Natural killer cell (primary cell): ENCODE results near the gene CEACAM19. TPM values are rescaled to one million over a fixed set of nuclear protein-coding genes. Genes with fewer than 3 reads are reported as not detected.

ENCODE experiments used
- ATAC-seq, 3 donors: fragments of 150-1000 bp in 2 of 3; fragments of 200-7000 bp in 1 of 3; cut with Tn5 transposase; 1 replicate in 1 of 3; 2 replicates in 2 of 3; pipeline ENCODE4 v1.10.0; 2021; ENCODE audit warnings: mild to moderate bottlenecking in 2 of 3, moderate library complexity in 2 of 3
- DNase-seq, 2 donors: peaks; one replicate each; pipeline versions ENCODE4 v3.0.0 to v3.0.0-alpha.2; 2013 to 2021; ENCODE audit warnings: mixed read lengths in 1 of 2
- H3K27ac ChIP-seq: one replicate; pipeline ENCODE4 v1.5.1; 2013; ENCODE audit warnings: mild to moderate bottlenecking, low read length
- H3K27me3 ChIP-seq: one replicate; pipeline ENCODE4 v1.6.1; 2013; ENCODE audit warnings: low read length; ENCODE audit not compliant: control insufficient read depth, insufficient read depth
- H3K36me3 ChIP-seq: one replicate; pipeline ENCODE4 v1.6.1; 2013; ENCODE audit warnings: low read length; ENCODE audit not compliant: control insufficient read depth, insufficient read depth
- H3K4me1 ChIP-seq: one replicate; pipeline ENCODE4 v1.6.1; 2013; ENCODE audit warnings: low read length; ENCODE audit not compliant: control insufficient read depth, insufficient read depth
- H3K4me3 ChIP-seq: one replicate; pipeline ENCODE4 v1.5.1; 2013; ENCODE audit warnings: low read length
- H3K9me3 ChIP-seq: one replicate; pipeline ENCODE4 v1.6.1; 2013; ENCODE audit warnings: low read length; ENCODE audit not compliant: control insufficient read depth, insufficient read depth
- H3K27ac Mint-ChIP-seq, 2 donors: one replicate each; pipeline ENCODE4 v1.8.0; 2022; ENCODE audit warnings: mild to moderate bottlenecking in 2 of 2, mixed read lengths in 2 of 2, moderate library complexity in 1 of 2
- H3K27me3 Mint-ChIP-seq, 2 donors: one replicate each; pipeline ENCODE4 v1.8.0; 2022; ENCODE audit warnings: low read depth in 2 of 2, mixed read lengths in 2 of 2
- H3K36me3 Mint-ChIP-seq: one replicate; pipeline ENCODE4 v1.8.0; 2022; ENCODE audit warnings: mixed read lengths
- H3K4me1 Mint-ChIP-seq, 2 donors: one replicate each; pipeline ENCODE4 v1.8.0; 2022; ENCODE audit warnings: mixed read lengths in 2 of 2
- H3K4me3 Mint-ChIP-seq: one replicate; pipeline ENCODE4 v1.8.0; 2022; ENCODE audit warnings: mild to moderate bottlenecking, moderate library complexity, mixed read lengths
- H3K9me3 Mint-ChIP-seq, 2 donors: one replicate each; pipeline ENCODE4 v1.8.0; 2022; ENCODE audit warnings: mixed read lengths in 2 of 2
- CTCF ChIP-seq: fragments of 200-600 bp; IDR thresholded peaks from one replicate; pipeline ENCODE4 v1.8.0; 2022; ENCODE audit warnings: antibody characterized with exemption
- WGBS: methylation state at CpG from one replicate; pipeline ENCODE4 v1.1.7; 2013; ENCODE audit warnings: missing lambda C conversion rate; ENCODE audit not compliant: insufficient coverage; 5-methylcytosine and 5-hydroxymethylcytosine counted together
- intact Hi-C: fragments of 100-400 bp; cut with micrococcal nuclease; formaldehyde crosslinking; loops from one replicate; pipeline ENCODE4 v1.14.2; 2022
- total RNA-seq, 4 donors: library from RNA; stranded (reverse); fragments of 120-200 nt in 1 of 4; gene quantifications; one replicate each; pipeline versions ENCODE4 v1.2.3 to v1.2.4, GENCODE V29; 2013 to 2022

Gene CEACAM19
- total RNA-seq, 3 donors from 2014 or later (not counting 1 experiment from before 2014, with no cell fraction given), result 2.6 to 4.1 (median 2.7) TPM

- 41% methylated on average over 22 of the region's 22 CpGs for WGBS
- no peak for DNase-seq
- no peaks in the 10 kb centered on the region for H3K36me3 Mint-ChIP-seq
- TF ChIP-seq CTCF, result no peak
- no peak overlapping the region for H3K27ac Mint-ChIP-seq
- H3K4me1 Mint-ChIP-seq, result peaks cover 0 to 6% of the 10 kb centered on the region in 2 donors
- no peaks in the 10 kb centered on the region for H3K36me3 ChIP-seq
- no peaks in the 10 kb centered on the region for H3K9me3 ChIP-seq
- no peaks in the 10 kb centered on the region for H3K27me3 ChIP-seq
- H3K4me1 ChIP-seq, result peaks cover 6% of the 10 kb centered on the region
- no peak overlapping the region for H3K4me3 ChIP-seq
- H3K4me3 Mint-ChIP-seq, result no peak overlapping the region
- H3K9me3 Mint-ChIP-seq, result no peaks in the 10 kb centered on the region
- H3K27ac ChIP-seq, result no peak overlapping the region
- no peak for ATAC-seq
- peaks cover 0 to 7% of the 10 kb centered on the region in 2 donors for H3K27me3 Mint-ChIP-seq
- intact Hi-C loops, result loop anchor here (10.0 kb wide), 1 partner anchor 148 kb away; the partner anchor contains the start of gene NECTIN2
Measured at GRCh38 chr19:44696939-44697669, 25.8 kb downstream of the CEACAM19 start.

DNA sequence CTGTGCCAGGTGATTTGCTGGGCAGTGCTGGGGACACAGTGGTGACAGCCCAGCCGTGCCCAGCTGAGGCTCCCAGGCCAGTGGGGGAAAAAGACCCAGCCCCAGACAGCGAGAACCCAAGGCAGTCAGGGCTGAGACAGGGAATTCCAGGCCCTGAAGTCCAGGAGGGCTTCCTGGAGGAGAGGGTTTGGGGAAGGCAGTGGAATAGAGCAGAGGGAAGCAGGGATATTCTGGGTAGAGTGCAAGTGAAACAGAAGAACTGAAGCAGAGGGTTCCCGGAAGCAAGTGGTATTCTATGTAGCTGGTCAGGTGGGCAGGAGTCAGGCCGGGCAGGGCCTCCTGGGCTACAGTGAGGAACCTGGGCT, 26.4 kb downstream of the CEACAM19 start:
- no peaks in the 10 kb centered on the region for H3K36me3 ChIP-seq
- H3K4me1 Mint-ChIP-seq, result peaks cover 0 to 2% of the 10 kb centered on the region in 2 donors
- no peaks in the 10 kb centered on the region for H3K9me3 ChIP-seq
- H3K27ac ChIP-seq, result no peak overlapping the region
- H3K9me3 Mint-ChIP-seq, result no peaks in the 10 kb centered on the region
- ATAC-seq (no peak), DNase-seq (no peak)
- peaks cover 3% of the 10 kb centered on the region for H3K4me1 ChIP-seq
- no peak overlapping the region for H3K4me3 Mint-ChIP-seq
- no peaks in the 10 kb centered on the region for H3K36me3 Mint-ChIP-seq
- H3K27ac Mint-ChIP-seq, result no peak overlapping the region
- no peak for TF ChIP-seq CTCF
- 85% methylated on average over 4 of the region's 4 CpGs for WGBS
- intact Hi-C loops, result loop anchor here (10.0 kb wide), 1 partner anchor 147 kb away; the partner anchor contains the start of gene NECTIN2
- H3K27me3 Mint-ChIP-seq, result peaks cover 0 to 7% of the 10 kb centered on the region in 2 donors
- no peaks in the 10 kb centered on the region for H3K27me3 ChIP-seq
- no peak overlapping the region for H3K4me3 ChIP-seq

DNA sequence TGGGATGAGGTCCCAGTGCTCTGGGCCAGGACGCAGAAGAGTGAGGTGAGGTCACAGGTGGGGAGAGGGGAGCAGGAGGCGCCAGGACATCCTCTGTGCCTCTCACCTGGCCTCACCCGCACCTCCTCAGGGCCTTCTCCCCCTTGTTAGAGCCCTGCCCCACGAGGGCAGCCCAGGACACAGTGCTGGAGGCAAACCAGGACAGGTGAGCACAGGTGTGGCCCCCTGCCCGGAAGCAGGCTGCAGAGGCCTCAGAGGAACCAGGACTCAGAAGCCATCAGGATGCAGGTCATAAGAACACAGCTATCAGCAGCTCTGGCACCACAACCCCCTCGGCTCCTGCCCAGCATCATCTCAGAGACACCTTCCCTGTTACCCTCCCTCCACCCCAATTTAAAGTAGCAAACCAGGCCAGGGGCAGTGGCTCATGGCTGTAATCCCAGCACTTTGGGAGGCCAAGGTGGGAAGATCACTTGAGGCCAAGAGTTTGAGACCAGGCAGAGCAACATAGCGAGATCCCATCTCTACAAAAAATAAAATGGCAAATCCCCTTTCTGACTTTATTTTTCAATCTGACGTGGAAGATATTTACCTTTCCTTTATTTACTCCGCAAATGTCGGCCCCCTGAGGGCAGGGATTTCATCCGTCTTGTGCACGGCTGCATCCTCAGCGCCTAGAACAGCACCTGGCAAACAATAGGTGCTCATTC, 27.4 kb downstream of the CEACAM19 start, which contains the start of gene CEACAM16:
TSS of gene CEACAM16 (plus strand) at position 660 of the 710 bp plus-strand sequence. CDS start 2,306 bp downstream, outside the sequence.
- Mint-ChIP-seq H3K27me3 (peaks cover 0 to 7% of the 10 kb centered on the region in 2 donors), H3K4me1 (no peaks in the 10 kb centered on the region), H3K9me3 (no peaks in the 10 kb centered on the region), H3K4me3 (no peak within 1 kb of the TSS), H3K27ac (no peak within 1 kb of the TSS), H3K36me3 (no peaks in the 10 kb centered on the region)
- no peaks in the 10 kb centered on the region for H3K9me3 ChIP-seq
- no peak within 1 kb of the TSS for H3K27ac ChIP-seq
- 89% methylated on average over 13 of the region's 13 CpGs for WGBS
- DNase-seq (no peak), ATAC-seq (no peak)
- H3K4me1 ChIP-seq, result no peaks in the 10 kb centered on the region
- TF ChIP-seq CTCF, result no peak
- H3K36me3 ChIP-seq, result no peaks in the 10 kb centered on the region
- intact Hi-C loops, result loop anchor here (10.0 kb wide), 1 partner anchor 146 kb away; the partner anchor contains the start of gene NECTIN2
- H3K27me3 ChIP-seq, result no peaks in the 10 kb centered on the region
- H3K4me3 ChIP-seq, result no peak within 1 kb of the TSS
